Skeletal muscle satellite cell (primary cell): ENCODE data around the gene FARS2.

Experiments used
- H3K27me3 ChIP-seq: 2 replicates; pipeline ENCODE4 v1.7.0; 2013; ENCODE audit warnings: low read length; ENCODE audit not compliant: control insufficient read depth, insufficient read depth
- H3K36me3 ChIP-seq: 2 replicates; pipeline ENCODE4 v1.7.0; 2013; ENCODE audit warnings: mild to moderate bottlenecking, control low read depth, low read length; ENCODE audit not compliant: insufficient read depth
- H3K4me1 ChIP-seq: 2 replicates; pipeline ENCODE4 v1.7.0; 2013; ENCODE audit warnings: low read length; ENCODE audit not compliant: control insufficient read depth, insufficient read depth
- H3K4me2 ChIP-seq: 2 replicates; pipeline ENCODE4 v1.7.0; 2013; ENCODE audit warnings: mild to moderate bottlenecking, low read length
- H3K4me3 ChIP-seq: 2 replicates; pipeline ENCODE4 v1.7.0; 2013; ENCODE audit warnings: low read length
- H3K9ac ChIP-seq: 2 replicates; pipeline ENCODE4 v1.7.0; 2013; ENCODE audit warnings: mild to moderate bottlenecking, low read depth, low read length, moderate library complexity
- H3K9me3 ChIP-seq: replicated peaks from 2 replicates; pipeline ENCODE4 v1.7.0; 2013; ENCODE audit warnings: mild to moderate bottlenecking, control low read depth, low read length

Gene FARS2

DNA sequence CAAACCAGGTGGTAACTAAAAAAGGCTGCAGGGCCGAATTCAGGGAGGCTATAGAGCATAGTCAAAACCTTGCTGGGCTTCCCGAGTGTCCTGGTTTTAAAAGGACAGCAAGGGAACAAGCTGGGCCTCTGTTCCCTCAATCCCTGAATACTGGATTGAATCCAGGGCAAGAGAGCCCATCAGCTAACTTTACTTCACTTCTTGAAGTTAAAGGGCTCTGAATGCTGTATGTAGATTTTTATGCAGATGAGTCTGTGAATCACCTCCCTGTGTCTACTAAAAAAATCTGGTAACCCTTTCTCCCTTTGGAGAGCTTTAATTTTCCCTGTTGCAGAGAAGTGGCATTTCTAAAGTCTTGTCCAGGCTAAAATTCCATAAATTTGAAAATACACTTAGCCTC, 30.0 kb upstream of the FARS2 start:
- H3K4me3 ChIP-seq = no peak overlapping the region
- no peaks in the 10 kb centered on the region for H3K9me3 ChIP-seq
- peaks cover 22% of the 10 kb centered on the region for H3K4me1 ChIP-seq
- peaks cover 4% of the 10 kb centered on the region for H3K36me3 ChIP-seq
- H3K4me2 ChIP-seq = no peak overlapping the region
- H3K9ac ChIP-seq = no peak overlapping the region
- no peaks in the 10 kb centered on the region for H3K27me3 ChIP-seq

DNA sequence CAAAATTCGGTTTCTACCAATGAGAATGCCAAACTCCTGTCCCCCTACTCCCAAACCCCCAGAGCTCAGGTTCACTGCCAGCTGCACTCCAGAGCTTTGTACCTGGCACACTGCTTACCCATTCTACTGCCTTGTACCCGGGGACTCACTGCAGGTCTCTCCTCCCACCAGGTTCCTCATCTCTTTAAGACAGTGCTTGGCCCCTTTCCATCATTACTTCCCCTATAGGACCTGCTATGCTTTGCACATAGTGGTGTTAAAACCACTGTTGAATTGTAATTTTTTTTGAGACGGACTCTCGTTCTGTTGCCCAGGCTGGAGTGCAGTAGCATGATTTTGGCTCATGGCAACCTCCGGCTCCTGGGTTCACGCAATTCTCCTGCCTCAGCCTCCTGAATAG, 26.4 kb upstream of the FARS2 start:
- H3K27me3 ChIP-seq = no peaks in the 10 kb centered on the region
- H3K4me3 ChIP-seq = no peak overlapping the region
- no peak overlapping the region for H3K9ac ChIP-seq
- H3K4me2 ChIP-seq = no peak overlapping the region
- H3K4me1 ChIP-seq = peaks cover 15% of the 10 kb centered on the region
- H3K9me3 ChIP-seq = no peaks in the 10 kb centered on the region
- H3K36me3 ChIP-seq = peaks cover 8% of the 10 kb centered on the region

DNA sequence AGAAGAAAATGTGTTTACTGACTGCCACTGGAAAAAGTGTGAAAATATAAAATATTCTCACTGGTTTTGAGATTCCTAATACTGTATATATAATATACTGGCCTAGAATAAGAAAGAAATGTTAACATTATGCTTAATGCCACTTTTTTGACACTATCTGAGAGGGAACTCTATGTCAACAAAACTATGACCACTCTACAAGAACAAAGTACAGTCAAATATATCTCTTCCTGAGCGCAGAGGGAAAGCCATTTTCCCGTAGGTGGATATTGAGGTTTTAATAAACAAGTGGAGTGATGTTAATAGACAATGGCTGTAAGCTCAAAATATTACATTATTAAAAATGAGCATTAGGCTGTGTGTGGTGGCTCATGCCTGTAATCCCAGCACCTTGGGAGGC, 25.5 kb upstream of the FARS2 start:
- H3K4me1 ChIP-seq = peaks cover 5% of the 10 kb centered on the region
- no peak overlapping the region for H3K4me3 ChIP-seq
- H3K36me3 ChIP-seq = peaks cover 8% of the 10 kb centered on the region
- H3K9ac ChIP-seq = no peak overlapping the region
- H3K9me3 ChIP-seq = no peaks in the 10 kb centered on the region
- H3K27me3 ChIP-seq = no peaks in the 10 kb centered on the region
- no peak overlapping the region for H3K4me2 ChIP-seq

GRCh38 chr6:5237805-5238204, 23.5 kb upstream of the FARS2 start:
- Histone ChIP-seq H3K4me1 (no peaks in the 10 kb centered on the region), H3K4me3 (no peak overlapping the region), H3K4me2 (no peak overlapping the region), H3K27me3 (no peaks in the 10 kb centered on the region), H3K9ac (no peak overlapping the region), H3K9me3 (no peaks in the 10 kb centered on the region), H3K36me3 (peaks cover 8% of the 10 kb centered on the region)

DNA sequence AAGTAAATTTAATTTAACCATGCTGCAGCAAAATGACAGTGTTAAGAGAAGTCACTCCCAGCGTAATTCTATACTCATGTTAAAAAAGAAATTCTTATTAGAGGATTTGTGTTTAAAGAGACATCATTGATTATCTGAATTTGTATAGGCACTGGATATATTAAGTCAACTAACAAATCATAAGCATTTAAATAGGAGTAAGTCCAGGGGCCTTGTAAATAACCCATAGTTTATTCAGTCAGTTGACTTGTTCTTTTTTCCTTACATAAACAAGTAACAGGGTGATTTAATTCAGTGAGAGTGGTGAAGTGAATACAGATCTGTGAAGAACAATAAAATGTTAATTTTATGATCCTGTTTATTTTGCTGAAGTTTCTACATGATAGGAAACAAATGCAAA, 23.0 kb upstream of the FARS2 start:
- H3K4me1 ChIP-seq = no peaks in the 10 kb centered on the region
- peaks cover 8% of the 10 kb centered on the region for H3K36me3 ChIP-seq
- H3K27me3 ChIP-seq = no peaks in the 10 kb centered on the region
- H3K4me2 ChIP-seq = no peak overlapping the region
- H3K4me3 ChIP-seq = no peak overlapping the region
- H3K9ac ChIP-seq = no peak overlapping the region
- H3K9me3 ChIP-seq = no peaks in the 10 kb centered on the region

- peaks cover 4% of the 10 kb centered on the region for H3K36me3 ChIP-seq
- H3K4me3 ChIP-seq = no peak overlapping the region
- H3K9me3 ChIP-seq = no peaks in the 10 kb centered on the region
- H3K9ac ChIP-seq = no peak overlapping the region
- no peak overlapping the region for H3K4me2 ChIP-seq
- no peaks in the 10 kb centered on the region for H3K27me3 ChIP-seq
- H3K4me1 ChIP-seq = no peaks in the 10 kb centered on the region
Measured at GRCh38 chr6:5241252-5241651, 20.1 kb upstream of the FARS2 start.

DNA sequence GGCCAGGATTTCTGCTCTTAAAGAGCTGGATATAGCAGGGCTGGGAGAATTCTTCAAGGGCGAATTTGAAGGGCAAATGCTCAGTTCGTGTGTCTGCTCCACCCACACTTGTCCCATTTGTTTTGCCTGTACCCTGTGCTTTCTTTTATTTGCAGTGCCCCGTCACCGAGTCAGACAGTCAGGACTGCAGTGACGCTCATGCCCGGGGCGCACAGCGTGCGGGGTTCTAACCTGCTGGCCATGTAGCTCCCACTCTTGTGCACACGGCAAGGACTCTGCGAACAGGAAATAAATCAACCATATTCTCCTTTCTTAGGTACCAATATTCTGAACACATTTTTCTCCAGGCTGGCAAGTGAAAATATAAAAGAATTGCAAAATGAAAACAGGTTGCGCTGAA, 18.2 kb upstream of the FARS2 start:
- no peak overlapping the region for H3K9ac ChIP-seq
- H3K4me1 ChIP-seq = no peaks in the 10 kb centered on the region
- no peaks in the 10 kb centered on the region for H3K9me3 ChIP-seq
- no peak overlapping the region for H3K4me3 ChIP-seq
- H3K4me2 ChIP-seq = no peak overlapping the region
- H3K27me3 ChIP-seq = no peaks in the 10 kb centered on the region
- peaks cover 4% of the 10 kb centered on the region for H3K36me3 ChIP-seq

DNA sequence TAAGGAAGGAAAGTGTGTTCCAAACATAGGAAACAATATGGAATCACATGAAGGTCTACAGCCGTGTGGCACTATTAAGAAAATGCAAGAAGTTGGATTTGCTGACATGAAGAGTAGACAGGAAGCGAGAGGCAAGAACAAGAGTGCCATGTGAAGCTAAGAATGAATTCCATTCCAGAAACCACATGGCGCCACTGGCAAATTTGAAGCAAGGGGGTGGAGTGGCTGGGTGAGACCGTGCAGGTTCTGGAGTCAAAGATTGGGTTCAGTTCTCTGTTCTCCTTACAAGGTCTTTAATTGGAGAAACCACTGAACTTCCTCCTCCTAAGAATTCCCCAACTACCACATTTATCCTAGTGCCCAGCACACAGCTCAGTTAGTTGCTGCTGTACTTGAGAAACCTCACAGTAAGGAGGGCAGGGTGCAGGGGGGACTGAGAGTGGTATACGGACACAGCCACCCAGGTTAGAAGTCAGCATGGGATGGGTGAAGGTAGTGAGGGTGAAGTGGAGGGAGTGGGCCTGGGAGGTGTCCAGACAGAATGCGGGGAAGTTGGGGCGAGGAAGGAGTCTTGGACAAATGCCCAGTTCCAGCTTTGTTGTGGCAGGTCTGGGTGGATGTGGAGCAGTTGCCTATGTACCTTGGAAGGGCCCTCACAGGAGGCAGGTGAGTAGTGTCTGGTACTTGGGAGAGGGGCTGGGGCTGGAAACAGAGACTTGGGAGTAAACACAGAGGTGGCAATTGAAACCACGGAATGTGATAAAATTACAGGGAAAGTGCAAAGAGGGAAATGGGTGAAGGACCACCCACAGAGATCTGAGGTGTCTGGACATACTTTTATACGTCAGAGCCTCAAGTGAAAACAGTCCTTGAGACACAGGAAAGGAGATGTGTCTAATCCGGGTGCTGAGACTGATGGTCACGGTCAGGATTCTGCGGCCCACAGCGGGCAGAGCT, 14.9 kb upstream of the FARS2 start:
- H3K4me1 ChIP-seq = peaks cover 11% of the 10 kb centered on the region
- H3K36me3 ChIP-seq = no peaks in the 10 kb centered on the region
- no peak overlapping the region for H3K9ac ChIP-seq
- H3K9me3 ChIP-seq = no peaks in the 10 kb centered on the region
- no peak overlapping the region for H3K4me3 ChIP-seq
- no peak overlapping the region for H3K4me2 ChIP-seq
- no peaks in the 10 kb centered on the region for H3K27me3 ChIP-seq

- no peaks in the 10 kb centered on the region for H3K36me3 ChIP-seq
- no peak overlapping the region for H3K9ac ChIP-seq
- no peak overlapping the region for H3K4me2 ChIP-seq
- H3K4me1 ChIP-seq = peaks cover 11% of the 10 kb centered on the region
- H3K4me3 ChIP-seq = no peak overlapping the region
- H3K27me3 ChIP-seq = no peaks in the 10 kb centered on the region
- no peaks in the 10 kb centered on the region for H3K9me3 ChIP-seq
Measured at GRCh38 chr6:5247201-5247600, 14.1 kb upstream of the FARS2 start.

GRCh38 chr6:5248302-5249098, 12.8 kb upstream of the FARS2 start:
- Histone ChIP-seq H3K27me3 (no peaks in the 10 kb centered on the region), H3K36me3 (no peaks in the 10 kb centered on the region), H3K4me2 (no peak overlapping the region), H3K4me1 (peaks cover 11% of the 10 kb centered on the region), H3K9ac (no peak overlapping the region), H3K9me3 (no peaks in the 10 kb centered on the region), H3K4me3 (no peak overlapping the region)

- no peaks in the 10 kb centered on the region for H3K36me3 ChIP-seq
- peaks cover 11% of the 10 kb centered on the region for H3K4me1 ChIP-seq
- no peak overlapping the region for H3K4me3 ChIP-seq
- H3K9me3 ChIP-seq = no peaks in the 10 kb centered on the region
- H3K9ac ChIP-seq = no peak overlapping the region
- no peaks in the 10 kb centered on the region for H3K27me3 ChIP-seq
- no peak overlapping the region for H3K4me2 ChIP-seq
Measured at GRCh38 chr6:5249451-5250122, 11.7 kb upstream of the FARS2 start.
